A172 (cell line): ENCODE results near the gene PCSK9. TPM values are rescaled to one million over a fixed set of nuclear protein-coding genes. Genes with fewer than 3 reads are reported as not detected.
"Not testable (repeated sequence)": the region's sequence is repeated elsewhere in the genome, so short reads cannot be mapped to it uniquely, and the experiment has no call there.

Experiments used
- DNase-seq: peaks from one replicate; pipeline ENCODE4 v3.0.0-alpha.2; 2015; ENCODE audit warnings: low spot score
- total RNA-seq: library from RNA; depleted of rRNA; stranded (reverse); fragments of >200 nt; shearing (Covaris generic); gene quantifications from 2 replicates; pipeline ENCODE4 v1.2.3, GENCODE V29; 2014

Gene PCSK9
- total RNA-seq, 1 experiment from 2014 or later, result not detected

GRCh38 chr1:55010194-55010886 is 29.0 kb upstream of the PCSK9 start:
- no peak for DNase-seq

- no peak for DNase-seq
Measured at GRCh38 chr1:55010887-55011217, 28.5 kb upstream of the PCSK9 start.

- DNase-seq, result no peak
Measured at GRCh38 chr1:55012661-55013060, 26.7 kb upstream of the PCSK9 start.

DNA sequence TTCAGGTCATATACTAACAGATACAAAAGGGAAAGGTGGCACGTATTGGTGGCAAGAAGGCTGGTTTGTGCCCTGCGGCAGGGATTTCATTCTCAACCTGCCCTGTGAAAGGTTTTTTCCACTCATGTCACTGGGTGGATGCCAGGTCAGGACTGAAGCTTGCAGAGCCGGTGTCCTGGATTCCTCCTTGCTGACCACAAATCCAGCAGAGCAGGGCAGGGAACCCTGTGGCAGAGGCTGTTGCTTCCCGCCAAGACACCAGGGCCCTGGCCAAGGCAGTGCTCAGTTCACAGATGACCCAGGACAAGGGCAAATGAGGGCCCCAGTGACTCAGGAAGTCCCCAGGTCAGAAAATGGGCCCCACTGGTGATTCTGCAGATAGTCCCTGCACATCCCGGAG is 24.2 kb upstream of the PCSK9 start:
- DNase-seq, result no peak

- no peak for DNase-seq
Measured at GRCh38 chr1:55015731-55016620, 23.4 kb upstream of the PCSK9 start.

GRCh38 chr1:55018395-55018794 is 21.0 kb upstream of the PCSK9 start:
- no peak for DNase-seq

GRCh38 chr1:55021942-55022546 is 17.3 kb upstream of the PCSK9 start:
- DNase-seq, result peak; percentile 91

GRCh38 chr1:55024163-55024562 is 15.2 kb upstream of the PCSK9 start:
- not testable (repeated sequence) for DNase-seq

GRCh38 chr1:55026682-55027081 is 12.7 kb upstream of the PCSK9 start:
- DNase-seq, result not testable (repeated sequence)

- not testable (repeated sequence) for DNase-seq
Measured at GRCh38 chr1:55031098-55031497, 8.2 kb upstream of the PCSK9 start.

GRCh38 chr1:55033265-55033614 is 6.1 kb upstream of the PCSK9 start:
- DNase-seq, result no peak

GRCh38 chr1:55034476-55035133 is 4.7 kb upstream of the PCSK9 start:
- DNase-seq, result no peak

DNA sequence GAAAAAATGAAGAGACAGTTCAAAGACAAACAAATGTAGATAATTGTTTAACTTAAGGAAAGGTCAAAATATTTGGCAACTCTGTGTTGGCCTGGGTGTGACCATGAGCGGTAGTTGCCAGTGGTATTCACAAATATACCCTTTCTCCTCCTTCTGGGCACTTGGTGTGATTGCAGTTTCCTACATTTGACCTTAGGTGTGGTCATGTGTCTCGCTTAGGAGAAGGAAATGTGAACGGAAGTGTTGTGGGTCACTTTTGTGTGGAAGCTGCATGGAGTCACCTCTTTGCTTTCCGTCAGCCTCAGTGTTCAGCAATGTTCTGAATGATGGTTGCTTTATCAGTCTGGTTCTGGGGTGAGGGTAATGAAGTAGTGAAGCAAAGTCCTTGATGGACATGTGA is 3.4 kb upstream of the PCSK9 start:
- no peak for DNase-seq

GRCh38 chr1:55037733-55038551 is 1.4 kb upstream of the PCSK9 start:
- DNase-seq, result no peak

DNA sequence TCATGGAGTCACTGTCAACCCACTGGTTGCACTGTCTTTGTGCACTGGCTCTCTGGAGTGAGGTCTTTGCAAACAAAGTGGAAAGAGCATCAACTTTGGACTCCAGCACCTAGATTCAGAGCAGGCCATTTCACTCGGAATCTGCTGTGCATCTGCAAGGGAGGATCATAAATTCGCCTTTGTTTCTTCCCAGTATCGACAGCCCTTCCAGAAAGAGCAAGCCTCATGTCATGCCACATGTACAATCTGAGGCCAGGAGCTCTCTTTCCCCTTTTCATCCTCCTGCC is 853 bp upstream of the PCSK9 start:
- DNase-seq, result no peak

DNA sequence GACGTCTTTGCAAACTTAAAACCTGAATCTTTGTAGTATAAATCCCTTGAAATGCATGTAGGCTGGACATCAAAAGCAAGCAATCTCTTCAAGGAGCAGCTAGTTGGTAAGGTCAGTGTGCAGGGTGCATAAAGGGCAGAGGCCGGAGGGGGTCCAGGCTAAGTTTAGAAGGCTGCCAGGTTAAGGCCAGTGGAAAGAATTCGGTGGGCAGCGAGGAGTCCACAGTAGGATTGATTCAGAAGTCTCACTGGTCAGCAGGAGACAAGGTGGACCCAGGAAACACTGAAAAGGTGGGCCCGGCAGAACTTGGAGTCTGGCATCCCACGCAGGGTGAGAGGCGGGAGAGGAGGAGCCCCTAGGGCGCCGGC is 390 bp upstream of the PCSK9 start:
- DNase-seq, result no peak

GRCh38 chr1:55040083-55040932 is 960 bp downstream of the PCSK9 start:
- DNase-seq, result no peak

GRCh38 chr1:55040933-55041494 is 1.7 kb downstream of the PCSK9 start:
- no peak for DNase-seq

- DNase-seq, result no peak
Measured at GRCh38 chr1:55041613-55042012, 2.3 kb downstream of the PCSK9 start.

DNA sequence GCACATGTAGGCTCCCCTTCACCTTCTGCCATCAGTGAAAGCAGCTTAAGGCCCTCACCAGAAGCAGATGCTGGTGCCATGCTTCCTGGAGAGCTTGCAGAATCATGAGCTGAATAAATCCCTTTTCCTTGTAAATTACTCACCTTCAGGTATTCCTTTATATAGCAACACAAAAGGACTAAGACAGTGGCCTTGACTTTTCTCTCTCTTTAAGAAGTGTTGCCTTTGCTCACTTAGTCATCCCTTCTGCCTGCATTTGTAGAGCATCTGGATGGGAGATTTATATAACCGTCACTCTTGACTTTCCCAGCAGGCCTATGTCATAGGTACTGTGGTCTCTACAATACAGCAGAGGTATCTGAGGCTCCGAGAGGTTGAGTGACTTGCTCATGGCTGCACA is 3.7 kb downstream of the PCSK9 start:
- no peak for DNase-seq

- DNase-seq, result no peak
Measured at GRCh38 chr1:55043726-55044125, 4.4 kb downstream of the PCSK9 start.
